ENCODE data around the gene SEMA5B.

The SEMA5B gene

DNA sequence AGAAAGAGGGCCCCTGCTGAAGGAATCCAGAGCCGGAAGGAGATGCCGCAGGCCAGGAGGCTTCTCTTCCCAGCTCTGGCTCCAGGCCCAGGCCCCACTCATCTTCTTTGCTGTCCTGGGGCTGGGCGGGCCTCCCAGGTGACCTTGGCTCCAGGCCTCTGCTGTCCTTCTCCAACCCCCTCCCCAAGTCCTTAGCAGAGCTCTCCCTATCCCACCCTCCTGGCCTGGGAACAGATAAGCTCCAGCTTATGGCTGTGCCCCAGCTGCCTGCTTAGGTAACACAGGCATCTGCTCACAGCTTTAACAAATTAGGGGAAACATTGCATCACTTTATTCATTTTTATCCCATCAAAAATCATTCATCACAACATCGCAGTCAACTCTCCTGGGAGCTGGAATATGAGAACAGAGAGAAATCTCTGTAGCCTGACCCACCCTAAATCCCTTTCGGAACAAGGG is 86.9 kb downstream of the SEMA5B start:
- TF ChIP-seq, protein P1, sequence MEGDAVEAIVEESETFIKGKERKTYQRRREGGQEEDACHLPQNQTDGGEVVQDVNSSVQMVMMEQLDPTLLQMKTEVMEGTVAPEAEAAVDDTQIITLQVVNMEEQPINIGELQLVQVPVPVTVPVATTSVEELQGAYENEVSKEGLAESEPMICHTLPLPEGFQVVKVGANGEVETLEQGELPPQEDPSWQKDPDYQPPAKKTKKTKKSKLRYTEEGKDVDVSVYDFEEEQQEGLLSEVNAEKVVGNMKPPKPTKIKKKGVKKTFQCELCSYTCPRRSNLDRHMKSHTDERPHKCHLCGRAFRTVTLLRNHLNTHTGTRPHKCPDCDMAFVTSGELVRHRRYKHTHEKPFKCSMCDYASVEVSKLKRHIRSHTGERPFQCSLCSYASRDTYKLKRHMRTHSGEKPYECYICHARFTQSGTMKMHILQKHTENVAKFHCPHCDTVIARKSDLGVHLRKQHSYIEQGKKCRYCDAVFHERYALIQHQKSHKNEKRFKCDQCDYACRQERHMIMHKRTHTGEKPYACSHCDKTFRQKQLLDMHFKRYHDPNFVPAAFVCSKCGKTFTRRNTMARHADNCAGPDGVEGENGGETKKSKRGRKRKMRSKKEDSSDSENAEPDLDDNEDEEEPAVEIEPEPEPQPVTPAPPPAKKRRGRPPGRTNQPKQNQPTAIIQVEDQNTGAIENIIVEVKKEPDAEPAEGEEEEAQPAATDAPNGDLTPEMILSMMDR (IDR thresholded peaks at IDR 0.05; ENCODE audit: control extremely low read depth, extremely low read depth, low read depth, missing control alignments): no peak
- ChIA-PET CTCF (interaction anchor here (1.2 to 3.0 kb wide), 6 partner anchors 22 to 261 kb away, joined by 3 to 15 read pairs (median 3); no protein-coding TSS in a partner anchor), POLR2A (no interaction called here)
- DNase-seq (ENCODE audit: extremely low spot score): no peak

DNA sequence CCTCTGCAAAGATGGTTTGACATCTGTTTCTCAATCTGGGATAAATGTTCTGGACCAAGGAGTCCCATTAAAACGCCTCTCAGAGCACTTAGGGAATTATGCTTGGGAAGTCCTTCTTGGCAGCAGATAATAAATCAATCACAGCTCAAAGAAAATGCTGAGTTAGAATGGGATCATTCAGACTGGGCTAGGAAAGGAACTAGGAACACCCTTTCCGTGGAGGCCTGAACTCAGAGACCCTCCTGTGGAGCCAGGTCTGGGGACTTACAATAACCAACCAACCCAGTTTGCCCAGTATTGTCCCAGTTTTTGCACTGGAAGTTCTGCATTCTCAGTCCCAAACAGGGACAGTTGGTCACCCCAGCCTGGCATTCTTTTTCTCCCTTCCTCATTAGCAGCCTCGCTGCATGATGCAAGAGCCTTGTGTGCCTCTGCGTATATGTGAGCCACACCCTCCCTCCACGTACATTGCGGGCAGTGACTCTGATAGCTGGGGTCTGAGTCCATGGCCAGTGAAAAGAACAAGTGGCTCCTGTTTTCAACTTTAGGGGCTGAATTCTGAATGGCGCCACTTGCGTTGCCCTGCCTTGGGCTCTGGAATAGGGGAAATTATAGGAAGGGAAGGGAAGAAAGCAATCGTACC is 88.7 kb downstream of the SEMA5B start:
- TF ChIP-seq, protein P1 (IDR thresholded peaks at IDR 0.05; ENCODE audit: control extremely low read depth, extremely low read depth, low read depth, missing control alignments): no peak
- ChIA-PET POLR2A (no interaction called here), CTCF (interaction anchor here (0.6 kb wide), 1 partner anchor 36 kb away, joined by 3 read pairs; no protein-coding TSS in a partner anchor)
- no peak for DNase-seq (ENCODE audit: extremely low spot score)

DNA sequence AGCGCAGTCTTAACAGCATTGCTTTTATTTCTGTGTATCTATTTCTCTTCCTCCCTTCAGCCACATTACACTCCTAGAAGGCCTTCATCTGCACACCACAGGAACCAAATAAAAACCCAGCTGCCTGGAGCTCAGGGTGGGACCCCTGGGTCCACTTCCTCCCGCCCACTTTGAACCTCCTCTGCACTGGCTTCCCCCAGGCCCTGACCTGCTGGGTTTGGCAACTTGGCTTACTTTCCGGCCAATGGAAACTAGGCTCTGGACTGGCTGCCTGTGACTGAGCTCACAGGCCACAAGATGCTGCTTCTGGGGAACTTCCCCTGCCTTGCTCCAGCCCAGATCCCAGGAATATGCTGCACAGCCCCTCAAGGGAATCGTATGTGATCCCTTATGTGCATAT is 89.8 kb downstream of the SEMA5B start:
- CTCF ChIA-PET: interaction anchor here (1.0 to 1.5 kb wide), 4 partner anchors 9 to 183 kb away, joined by 3 to 6 read pairs (median 3); no protein-coding TSS in a partner anchor
- TF ChIP-seq, protein P1 (IDR thresholded peaks at IDR 0.05; ENCODE audit: control extremely low read depth, extremely low read depth, low read depth, missing control alignments): no peak
- POLR2A ChIA-PET: no interaction called here
- no peak for DNase-seq (ENCODE audit: extremely low spot score)

DNA sequence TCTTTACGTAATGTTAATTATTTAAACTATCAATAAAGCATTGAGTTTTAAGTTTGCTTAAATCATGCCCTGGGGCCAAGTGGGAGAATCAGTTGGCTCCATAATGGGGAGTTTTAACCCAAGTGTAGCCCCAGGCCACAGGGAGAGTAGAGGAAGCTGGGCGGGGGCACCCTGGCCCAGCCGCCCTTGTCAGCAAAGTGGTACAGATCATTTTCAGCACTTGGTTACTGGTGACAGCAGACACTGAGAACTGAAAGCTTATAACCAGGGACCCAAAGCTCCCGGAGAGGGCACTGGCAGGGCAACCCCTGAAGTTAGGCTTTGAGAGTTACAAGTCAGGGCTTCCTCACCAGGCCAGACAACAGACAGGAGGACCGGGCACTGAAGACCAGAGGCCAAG is 90.6 kb downstream of the SEMA5B start:
- TF ChIP-seq, protein P1 (IDR thresholded peaks at IDR 0.05; ENCODE audit: control extremely low read depth, extremely low read depth, low read depth, missing control alignments): no peak
- DNase-seq (ENCODE audit: extremely low spot score): no peak
- POLR2A ChIA-PET: no interaction called here
- CTCF ChIA-PET: interaction anchor here (1.0 to 1.5 kb wide), 4 partner anchors 8 to 182 kb away, joined by 3 to 6 read pairs (median 3); no protein-coding TSS in a partner anchor

DNA sequence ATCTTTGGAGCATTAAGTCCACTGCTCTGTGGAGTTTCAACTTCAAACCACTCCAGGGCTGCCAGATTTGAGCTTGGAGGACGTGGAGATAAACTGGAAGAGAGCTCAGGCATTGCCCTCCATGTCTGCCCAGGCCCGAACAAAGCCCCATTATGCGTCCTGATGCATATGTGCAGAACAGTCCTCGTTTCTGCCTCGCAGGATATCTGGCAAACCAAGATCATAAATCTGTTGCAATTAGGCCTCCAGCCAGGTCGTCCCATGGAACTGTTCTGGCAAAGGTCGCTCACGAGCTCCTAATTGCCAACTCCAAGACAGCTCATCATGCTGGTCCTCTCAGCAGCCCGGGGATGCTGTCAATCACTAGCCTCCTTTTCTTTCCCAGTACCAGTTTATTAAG is 91.2 kb downstream of the SEMA5B start:
- no peak for DNase-seq (ENCODE audit: extremely low spot score)
- TF ChIP-seq, protein P1 (IDR thresholded peaks at IDR 0.05; ENCODE audit: control extremely low read depth, extremely low read depth, low read depth, missing control alignments): no peak
- CTCF ChIA-PET: interaction anchor here (1.4 kb wide), 1 partner anchor 181 kb away, joined by 3 read pairs; no protein-coding TSS in a partner anchor
- POLR2A ChIA-PET: no interaction called here

DNA sequence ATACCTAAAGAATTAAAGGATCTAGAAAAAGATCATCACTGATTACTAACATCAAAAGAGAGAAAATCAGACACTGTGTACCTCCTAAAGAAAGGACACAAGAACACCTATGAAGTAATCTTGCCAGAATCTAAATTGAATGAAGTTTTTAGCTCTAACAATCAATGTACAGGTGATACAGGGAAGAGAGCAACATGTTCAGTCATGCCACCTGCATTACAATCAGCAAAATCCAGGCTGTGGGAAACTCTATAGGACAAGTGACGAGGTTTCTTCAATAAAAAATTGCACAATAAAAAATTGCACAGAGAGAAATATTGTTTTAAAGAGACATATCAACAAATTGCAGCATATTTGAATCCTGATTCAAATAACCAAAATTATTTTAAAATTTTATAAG is 93.3 kb downstream of the SEMA5B start:
- TF ChIP-seq, protein P1 (IDR thresholded peaks at IDR 0.05; ENCODE audit: control extremely low read depth, extremely low read depth, low read depth, missing control alignments): no peak
- ChIA-PET POLR2A (no interaction called here), CTCF (interaction anchor here (1.6 kb wide), 1 partner anchor 9 kb away, joined by 9 read pairs; no protein-coding TSS in a partner anchor)
- no peak for DNase-seq (ENCODE audit: extremely low spot score)

Data from GM10248 (cell line).